GM12875 (cell line): Measurements from ENCODE around the gene AQP12B.
"Not testable (repeated sequence)": the region's sequence is repeated elsewhere in the genome, so short reads cannot be mapped to it uniquely, and the experiment has no call there.

Experiments
- H3K4me3 ChIP-seq: one replicate; pipeline ENCODE4 v1.5.1; 2011; ENCODE audit warnings: low read depth, low read length, control low read depth
- CTCF ChIP-seq: IDR thresholded peaks from 2 replicates; pipeline ENCODE4 v1.5.1; 2011; ENCODE audit warnings: low read depth, mild to moderate bottlenecking, control low read depth, inconsistent platforms, low read length, moderate library complexity, borderline replicate concordance; ENCODE audit not compliant: insufficient read depth

The AQP12B gene

GRCh38 chr2:240670950-240671349, 11.7 kb downstream of the AQP12B start:
- no peak overlapping the region for H3K4me3 ChIP-seq
- TF ChIP-seq CTCF, result no peak

GRCh38 chr2:240670402-240670801, 12.3 kb downstream of the AQP12B start:
- H3K4me3 ChIP-seq, result no peak overlapping the region
- TF ChIP-seq CTCF, result no peak

GRCh38 chr2:240664622-240665021, 18.1 kb downstream of the AQP12B start:
- no peak overlapping the region for H3K4me3 ChIP-seq
- no peak for TF ChIP-seq CTCF

GRCh38 chr2:240663546-240664190, 19.0 kb downstream of the AQP12B start:
- no peak for TF ChIP-seq CTCF

GRCh38 chr2:240662681-240663080, 20.0 kb downstream of the AQP12B start:
- TF ChIP-seq CTCF, result no peak
- no peak overlapping the region for H3K4me3 ChIP-seq

More at GRCh38 chr2:240663546-240664190, 19.0 kb downstream of the AQP12B start:
- H3K4me3 ChIP-seq, result no peak overlapping the region

GRCh38 chr2:240659883-240660282, 22.8 kb downstream of the AQP12B start:
- not testable (repeated sequence) for H3K4me3 ChIP-seq

GRCh38 chr2:240655931-240656886, 26.5 kb downstream of the AQP12B start:
- no peak overlapping the region for H3K4me3 ChIP-seq
- no peak for TF ChIP-seq CTCF
